T-helper 1 cell treated with Interleukin-12 subunit alpha and Interleukin-12 subunit beta and Interleukin-4 antibody, amounts not matched to agents 30 μg/mL and 1 μg/mL, for 36 hours (primary cell): Measurements from ENCODE around the gene SLC35E1.

Source experiments
- H3K27ac Mint-ChIP-seq: one replicate; pipeline ENCODE4 v1.8.0; 2021; ENCODE audit warnings: mild to moderate bottlenecking, mixed read lengths
- H3K27me3 Mint-ChIP-seq: one replicate; pipeline ENCODE4 v1.8.0; 2021; ENCODE audit warnings: low read depth, mixed read lengths
- H3K36me3 Mint-ChIP-seq: one replicate; pipeline ENCODE4 v1.8.0; 2021; ENCODE audit warnings: low read depth, mixed read lengths
- H3K4me1 Mint-ChIP-seq: one replicate; pipeline ENCODE4 v1.8.0; 2021; ENCODE audit warnings: low read depth, mixed read lengths
- H3K4me3 Mint-ChIP-seq: one replicate; pipeline ENCODE4 v1.8.0; 2021; ENCODE audit warnings: mild to moderate bottlenecking, moderate library complexity, mixed read lengths
- H3K9me3 Mint-ChIP-seq: one replicate; pipeline ENCODE4 v1.8.0; 2021; ENCODE audit warnings: mixed read lengths

The SLC35E1 gene

DNA sequence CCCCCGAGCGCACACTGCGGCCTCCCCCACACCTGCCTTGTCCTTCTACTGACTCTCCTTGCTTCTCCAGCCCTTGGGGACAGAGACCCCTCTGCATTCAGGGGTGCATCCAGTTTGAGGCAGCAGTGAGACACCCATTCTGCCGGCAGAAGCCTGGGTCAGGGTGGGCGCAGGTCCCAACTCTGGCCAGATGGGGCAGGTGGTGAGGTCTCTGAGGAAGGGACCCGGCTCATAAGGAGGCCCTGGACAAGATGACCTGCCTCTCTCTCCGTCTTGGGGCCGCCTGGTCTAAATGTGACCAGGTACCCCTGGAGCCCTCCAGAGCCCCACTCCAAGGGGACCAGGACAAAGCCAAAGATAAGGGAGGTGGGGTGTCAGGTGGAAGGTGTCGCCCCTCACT, 36.1 kb downstream of the SLC35E1 start:
- no peaks in the 10 kb centered on the region for H3K9me3 Mint-ChIP-seq
- H3K4me1 Mint-ChIP-seq, result peaks cover 19% of the 10 kb centered on the region
- no peak overlapping the region for H3K27ac Mint-ChIP-seq
- H3K27me3 Mint-ChIP-seq, result no peaks in the 10 kb centered on the region
- peaks cover 31% of the 10 kb centered on the region for H3K36me3 Mint-ChIP-seq
- no peak overlapping the region for H3K4me3 Mint-ChIP-seq

DNA sequence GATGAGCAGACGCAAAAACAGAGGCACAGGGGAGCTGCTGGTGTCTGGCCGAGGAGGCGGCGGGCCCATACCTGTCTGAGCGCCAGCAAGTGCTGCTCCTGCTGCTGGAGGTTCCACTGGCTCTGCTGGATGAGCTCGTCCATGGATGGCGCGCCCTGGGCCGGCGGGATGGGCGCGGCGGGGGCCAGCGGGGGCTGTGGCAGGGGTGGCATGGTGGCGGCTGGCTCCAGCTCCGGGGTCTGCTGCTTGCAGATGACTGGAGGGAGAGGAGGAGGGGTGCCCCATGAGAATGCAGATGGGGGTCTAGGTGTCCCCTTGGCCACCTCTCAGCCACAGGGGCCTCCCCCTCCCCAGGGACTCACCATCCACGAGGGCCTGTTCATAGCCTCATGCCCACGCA, 36.8 kb downstream of the SLC35E1 start:
- H3K4me3 Mint-ChIP-seq, result no peak overlapping the region
- H3K4me1 Mint-ChIP-seq, result peaks cover 14% of the 10 kb centered on the region
- no peaks in the 10 kb centered on the region for H3K27me3 Mint-ChIP-seq
- no peaks in the 10 kb centered on the region for H3K9me3 Mint-ChIP-seq
- no peak overlapping the region for H3K27ac Mint-ChIP-seq
- H3K36me3 Mint-ChIP-seq, result peaks cover 32% of the 10 kb centered on the region

GRCh38 chr19:16532440-16533234, 39.6 kb downstream of the SLC35E1 start:
- Mint-ChIP-seq H3K9me3 (no peaks in the 10 kb centered on the region), H3K27me3 (no peaks in the 10 kb centered on the region), H3K4me1 (peaks cover 6% of the 10 kb centered on the region), H3K27ac (no peak overlapping the region), H3K4me3 (no peak overlapping the region), H3K36me3 (peaks cover 26% of the 10 kb centered on the region)

GRCh38 chr19:16531380-16531669, 40.9 kb downstream of the SLC35E1 start:
- Mint-ChIP-seq H3K4me3 (no peak overlapping the region), H3K27ac (no peak overlapping the region), H3K9me3 (no peaks in the 10 kb centered on the region), H3K4me1 (peaks cover 2% of the 10 kb centered on the region), H3K27me3 (no peaks in the 10 kb centered on the region), H3K36me3 (peaks cover 27% of the 10 kb centered on the region)

DNA sequence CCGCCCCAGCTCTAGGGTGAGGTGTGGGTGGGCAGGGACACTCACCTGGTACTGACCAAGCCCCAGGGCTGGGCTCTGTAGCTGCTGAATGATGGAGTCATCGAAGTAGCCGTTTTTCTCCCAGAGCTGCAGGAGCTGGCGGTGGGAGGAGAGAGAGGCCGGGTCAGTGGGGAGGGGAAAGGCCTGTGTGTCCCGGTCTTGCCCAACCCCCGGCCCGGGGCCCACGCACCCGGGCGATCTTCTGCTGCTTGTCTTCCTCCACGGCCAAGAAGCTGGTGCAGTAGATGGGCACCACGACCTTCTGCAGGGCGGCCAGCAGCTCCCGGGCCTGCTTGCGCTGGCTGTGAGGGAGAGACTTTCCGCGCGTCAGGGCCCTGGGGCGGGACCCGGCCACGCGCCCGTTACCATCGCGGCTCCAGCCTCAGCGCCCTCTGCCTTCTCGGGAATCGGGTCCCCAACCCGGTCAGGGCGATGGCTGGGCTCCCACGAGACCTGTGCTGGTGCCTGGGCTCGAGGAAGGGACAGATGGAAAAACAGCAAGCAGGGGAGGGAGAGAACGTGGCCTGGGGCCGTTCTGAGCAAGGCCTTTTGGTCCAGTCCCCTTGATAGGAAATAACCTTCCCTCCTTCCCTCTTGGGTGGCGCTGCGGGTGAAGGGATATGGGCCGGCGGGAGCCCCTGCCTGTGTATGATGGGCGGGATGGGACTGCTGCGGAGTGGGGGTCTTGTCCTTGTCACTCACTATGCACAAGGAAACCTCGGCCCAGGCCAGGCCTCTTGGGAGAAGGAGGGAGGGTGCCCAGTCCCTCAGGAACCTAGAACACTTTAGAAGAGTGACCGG, 41.5 kb downstream of the SLC35E1 start:
- Mint-ChIP-seq H3K27me3 (no peaks in the 10 kb centered on the region), H3K27ac (no peak overlapping the region), H3K4me3 (no peak overlapping the region), H3K9me3 (no peaks in the 10 kb centered on the region), H3K36me3 (peaks cover 23% of the 10 kb centered on the region), H3K4me1 (no peaks in the 10 kb centered on the region)

DNA sequence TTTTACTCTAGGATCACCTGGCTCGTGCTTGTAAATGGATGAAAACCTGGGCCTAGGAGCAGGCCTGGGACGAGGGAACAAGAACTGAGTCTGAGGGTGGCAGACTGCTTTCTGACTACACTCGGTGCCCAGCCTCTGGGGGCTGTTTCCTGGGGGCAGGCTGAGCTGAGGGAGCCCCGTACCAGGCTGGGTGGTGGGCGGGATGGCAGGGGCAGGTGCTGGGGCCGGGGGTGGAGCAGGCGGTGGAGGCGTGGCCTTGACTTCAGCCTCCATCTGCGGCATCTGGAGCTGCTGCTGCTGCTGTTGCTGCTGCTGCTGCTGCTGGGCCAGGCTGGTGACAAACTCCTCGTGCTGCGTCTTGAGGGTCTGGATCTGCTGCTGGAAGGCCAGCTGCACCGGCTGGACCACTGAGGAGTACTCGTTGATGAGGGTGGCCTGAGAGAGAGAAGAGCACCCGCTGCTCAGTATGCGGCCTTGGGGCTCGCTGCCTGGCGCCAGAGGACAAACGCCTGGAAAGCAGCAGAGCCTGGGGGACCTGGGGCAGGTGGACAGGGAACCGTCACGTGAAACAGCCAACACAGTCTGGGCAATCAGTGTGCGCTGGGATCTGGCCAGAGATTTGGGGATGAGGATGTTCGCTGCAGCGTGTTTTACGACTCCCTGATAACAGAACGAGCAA, 42.6 kb downstream of the SLC35E1 start:
- Mint-ChIP-seq H3K4me1 (no peaks in the 10 kb centered on the region), H3K4me3 (no peak overlapping the region), H3K27ac (no peak overlapping the region), H3K27me3 (no peaks in the 10 kb centered on the region), H3K36me3 (peaks cover 23% of the 10 kb centered on the region), H3K9me3 (no peaks in the 10 kb centered on the region)

- no peak overlapping the region for H3K4me3 Mint-ChIP-seq
- H3K27me3 Mint-ChIP-seq, result no peaks in the 10 kb centered on the region
- peaks cover 28% of the 10 kb centered on the region for H3K36me3 Mint-ChIP-seq
- no peaks in the 10 kb centered on the region for H3K4me1 Mint-ChIP-seq
- H3K27ac Mint-ChIP-seq, result no peak overlapping the region
- no peaks in the 10 kb centered on the region for H3K9me3 Mint-ChIP-seq
These were observed 44.2 kb downstream of the SLC35E1 start for GRCh38 chr19:16527971-16528521.

GRCh38 chr19:16527334-16527935, 44.8 kb downstream of the SLC35E1 start:
- no peak overlapping the region for H3K27ac Mint-ChIP-seq
- no peak overlapping the region for H3K4me3 Mint-ChIP-seq
- H3K4me1 Mint-ChIP-seq, result no peaks in the 10 kb centered on the region
- no peaks in the 10 kb centered on the region for H3K9me3 Mint-ChIP-seq
- H3K27me3 Mint-ChIP-seq, result no peaks in the 10 kb centered on the region
- H3K36me3 Mint-ChIP-seq, result peaks cover 30% of the 10 kb centered on the region

- no peaks in the 10 kb centered on the region for H3K9me3 Mint-ChIP-seq
- no peak overlapping the region for H3K4me3 Mint-ChIP-seq
- no peaks in the 10 kb centered on the region for H3K27me3 Mint-ChIP-seq
- no peak overlapping the region for H3K27ac Mint-ChIP-seq
- no peaks in the 10 kb centered on the region for H3K4me1 Mint-ChIP-seq
- peaks cover 24% of the 10 kb centered on the region for H3K36me3 Mint-ChIP-seq
These were observed 46.3 kb downstream of the SLC35E1 start for GRCh38 chr19:16525751-16526481.

DNA sequence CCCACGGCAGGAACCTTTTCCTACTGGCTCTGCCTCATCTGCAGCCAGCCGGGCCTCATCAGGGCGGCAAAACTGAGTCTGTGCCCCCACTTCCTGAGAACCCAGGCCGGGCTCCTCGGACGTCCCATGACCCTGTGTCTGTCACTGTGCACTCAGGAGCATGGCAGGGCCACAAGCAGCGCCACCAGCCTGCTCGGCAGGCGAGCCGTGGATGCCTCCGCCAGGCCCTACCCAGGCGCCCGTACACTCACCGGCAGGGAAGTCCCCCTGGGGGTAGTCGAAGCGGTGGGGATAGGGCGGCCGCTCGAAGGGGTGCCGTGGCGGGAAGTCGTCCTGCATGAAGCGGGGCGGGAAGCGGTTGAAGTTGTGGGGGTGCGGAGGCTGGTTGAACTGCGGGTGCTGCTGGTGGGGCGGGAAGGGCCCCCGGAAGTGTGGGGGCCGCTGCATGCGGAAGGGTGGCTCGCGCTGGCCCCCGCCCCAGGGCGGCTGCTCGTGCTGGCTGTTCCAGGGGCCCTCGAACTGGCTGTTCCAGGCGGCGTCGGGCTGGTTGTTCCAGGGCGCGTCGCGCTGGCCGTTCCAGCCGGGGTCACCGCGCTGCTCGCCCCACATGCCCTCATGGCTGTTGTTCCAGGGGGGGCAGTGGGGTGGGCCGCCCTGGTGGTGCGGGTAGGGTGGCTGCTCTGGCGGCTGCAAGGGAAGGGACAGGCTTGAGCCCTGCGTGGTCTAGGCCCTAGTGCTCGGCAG, 47.1 kb downstream of the SLC35E1 start:
- Mint-ChIP-seq H3K4me3 (no peak overlapping the region), H3K9me3 (no peaks in the 10 kb centered on the region), H3K27ac (no peak overlapping the region), H3K4me1 (no peaks in the 10 kb centered on the region), H3K36me3 (peaks cover 26% of the 10 kb centered on the region), H3K27me3 (no peaks in the 10 kb centered on the region)

DNA sequence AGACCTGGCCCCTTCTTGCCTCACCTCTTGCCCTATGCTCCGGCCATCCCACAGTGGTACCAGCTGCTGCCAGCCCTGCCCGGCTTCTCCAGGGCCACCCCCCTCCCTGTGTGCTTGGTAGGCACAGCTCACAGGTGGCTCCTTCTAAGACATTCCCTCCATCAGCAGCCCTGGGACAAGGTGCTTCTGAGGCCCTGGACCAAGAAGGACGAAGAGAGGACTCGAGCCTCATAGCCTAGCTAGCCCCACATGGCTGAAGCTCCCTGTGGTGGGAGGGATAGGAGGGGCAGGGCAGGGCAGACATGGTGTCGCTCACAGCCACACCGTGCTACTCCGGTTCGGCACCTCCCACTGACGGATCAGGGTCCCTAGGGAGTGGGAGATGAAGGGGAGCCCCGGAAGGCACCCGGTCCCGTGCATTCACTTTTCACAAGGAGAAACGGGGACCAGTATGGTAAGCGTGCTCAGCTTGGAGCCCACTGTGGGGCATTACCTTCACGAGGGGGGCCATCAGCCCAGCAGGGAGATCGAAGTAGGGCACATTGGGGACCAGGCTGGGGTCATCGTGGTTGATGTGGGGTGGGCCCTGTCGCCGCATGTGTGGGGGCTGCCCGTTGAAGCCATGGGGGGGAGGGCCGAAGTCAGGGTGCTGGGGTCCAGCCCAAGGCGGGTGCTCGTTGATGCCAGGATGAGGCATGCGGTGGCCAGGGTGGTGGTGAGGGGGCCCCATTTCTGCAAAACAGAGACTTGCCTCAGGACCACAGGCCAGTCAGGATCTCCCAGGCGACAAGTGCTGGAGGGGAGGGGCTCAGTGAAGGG, 49.4 kb downstream of the SLC35E1 start:
- H3K27me3 Mint-ChIP-seq, result no peaks in the 10 kb centered on the region
- no peak overlapping the region for H3K4me3 Mint-ChIP-seq
- no peak overlapping the region for H3K27ac Mint-ChIP-seq
- peaks cover 25% of the 10 kb centered on the region for H3K36me3 Mint-ChIP-seq
- H3K9me3 Mint-ChIP-seq, result no peaks in the 10 kb centered on the region
- H3K4me1 Mint-ChIP-seq, result no peaks in the 10 kb centered on the region

DNA sequence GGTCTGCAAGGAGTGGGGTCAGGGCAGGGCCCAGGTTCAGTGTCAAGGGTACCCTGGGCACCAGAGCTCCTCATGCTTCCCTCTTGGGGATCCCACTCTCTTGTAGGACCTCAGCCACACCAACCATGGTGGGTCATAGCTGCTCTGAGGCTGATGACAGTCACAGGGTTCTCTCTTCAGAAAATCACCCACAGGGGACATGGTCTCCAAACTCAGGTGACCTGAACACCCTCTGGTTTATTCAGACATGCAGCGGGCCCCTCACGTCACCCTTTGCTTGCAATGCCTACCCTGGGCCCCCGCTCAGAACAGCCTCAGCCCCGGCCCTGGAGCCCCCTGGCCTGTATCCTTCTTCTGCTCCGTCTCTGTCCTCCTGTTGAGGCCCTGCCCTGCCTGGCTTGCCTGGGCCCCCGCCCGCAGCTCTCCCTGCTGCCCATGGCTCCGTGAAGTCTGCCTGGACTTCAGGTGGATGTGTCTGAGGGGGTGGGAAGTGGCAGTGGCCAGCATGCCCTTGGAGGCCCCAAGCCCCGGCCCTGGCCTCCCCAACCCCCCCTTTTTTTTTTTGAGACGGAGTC, 50.4 kb downstream of the SLC35E1 start:
- H3K9me3 Mint-ChIP-seq, result no peaks in the 10 kb centered on the region
- H3K36me3 Mint-ChIP-seq, result peaks cover 22% of the 10 kb centered on the region
- no peaks in the 10 kb centered on the region for H3K4me1 Mint-ChIP-seq
- H3K27me3 Mint-ChIP-seq, result no peaks in the 10 kb centered on the region
- no peak overlapping the region for H3K27ac Mint-ChIP-seq
- no peak overlapping the region for H3K4me3 Mint-ChIP-seq
